ENCODE data around the gene TRIM2. TPM values are rescaled to one million over a fixed set of nuclear protein-coding genes. Genes with fewer than 3 reads are reported as not detected.

The TRIM2 gene
- total and polyA plus RNA-seq, 2 experiments from 2014 or later = 22.0 to 61.5 TPM

DNA sequence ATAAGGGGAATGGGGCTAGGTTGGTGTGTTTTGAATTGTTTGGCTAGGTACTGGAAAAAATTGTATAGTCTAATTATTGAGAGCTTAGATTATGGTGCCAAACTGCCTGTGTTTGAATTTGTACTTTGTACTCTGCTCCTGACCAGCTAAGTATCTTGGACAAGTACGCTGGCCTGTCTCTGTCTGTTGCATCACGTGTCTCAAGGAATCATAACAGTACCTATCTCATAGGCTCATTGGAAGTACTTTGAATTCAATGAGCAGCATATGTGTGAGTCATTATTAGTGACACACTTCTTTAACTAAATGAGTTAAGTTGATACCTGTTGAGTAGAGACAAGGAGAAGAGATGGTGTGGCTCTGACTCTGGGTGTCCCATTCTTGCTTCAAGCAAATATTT is 70.7 kb downstream of the TRIM2 start:
- Histone ChIP-seq H3K27ac (ENCODE audit: low read depth) (no peak overlapping the region), H2AFZ (no peak overlapping the region), H3K36me3 (ENCODE audit: insufficient read depth) (peaks cover 14% of the 10 kb centered on the region), H3K79me2 (replicated peaks; ENCODE audit: insufficient read depth) (peaks cover 26% of the 10 kb centered on the region), H3K4me1 (ENCODE audit: insufficient read depth) (peaks cover 39% of the 10 kb centered on the region), H3F3A (replicated peaks; ENCODE audit: low read depth) (no peaks in the 10 kb centered on the region; the same call in 1 of the 2 replicates), H3K4me2 (peak overlapping the region; percentile 62), H3K4me3 (no peak overlapping the region), H3K27me3 (ENCODE audit: insufficient read depth) (no peaks in the 10 kb centered on the region), H4K20me1 (replicated peaks; ENCODE audit: insufficient read depth) (0 out of 2 replicates have a peak, but pooled peaks cover 3% of the 10 kb centered on the region), H3K9me2 (ENCODE audit: insufficient read depth) (no peaks in the 10 kb centered on the region)
- peaks cover 2% of the 10 kb centered on the region for H3K27me3 Mint-ChIP-seq (ENCODE audit: insufficient read depth, low read depth, poor library complexity)
- H3K27ac Mint-ChIP-seq = no peak overlapping the region
- no peak overlapping the region for H3K4me3 Mint-ChIP-seq
- peaks cover 11% of the 10 kb centered on the region; the same call in 2 of the 3 replicates for H3K36me3 Mint-ChIP-seq (ENCODE audit: low read depth)
- no peaks in the 10 kb centered on the region for H3K9me3 Mint-ChIP-seq
- TF ChIP-seq STAT1 (IDR thresholded peaks at IDR 0.05; ENCODE audit: unreplicated experiment) (no peak), JUNB (IDR thresholded peaks at IDR 0.05; ENCODE audit: unreplicated experiment) (no peak), CREB1 (CRISPR knock-in tag; IDR thresholded peaks at IDR 0.05; ENCODE audit: low read depth) (no peak), NANOG (IDR thresholded peaks at IDR 0.05; ENCODE audit: borderline replicate concordance) (no peak), POLR2AphosphoS5 (IDR thresholded peaks at IDR 0.05; ENCODE audit: low read depth) (no peak), ZNF331 (CRISPR knock-in tag; IDR thresholded peaks at IDR 0.05; ENCODE audit: low read depth) (no peak), ZNF114 (CRISPR knock-in tag; IDR thresholded peaks at IDR 0.05) (no peak), EZH2 (IDR thresholded peaks at IDR 0.05; ENCODE audit: low read depth, unreplicated experiment) (no peak), EZH2phosphoT487 (IDR thresholded peaks at IDR 0.05; ENCODE audit: unreplicated experiment) (no peak)
- TF ChIP-seq, protein P1, sequence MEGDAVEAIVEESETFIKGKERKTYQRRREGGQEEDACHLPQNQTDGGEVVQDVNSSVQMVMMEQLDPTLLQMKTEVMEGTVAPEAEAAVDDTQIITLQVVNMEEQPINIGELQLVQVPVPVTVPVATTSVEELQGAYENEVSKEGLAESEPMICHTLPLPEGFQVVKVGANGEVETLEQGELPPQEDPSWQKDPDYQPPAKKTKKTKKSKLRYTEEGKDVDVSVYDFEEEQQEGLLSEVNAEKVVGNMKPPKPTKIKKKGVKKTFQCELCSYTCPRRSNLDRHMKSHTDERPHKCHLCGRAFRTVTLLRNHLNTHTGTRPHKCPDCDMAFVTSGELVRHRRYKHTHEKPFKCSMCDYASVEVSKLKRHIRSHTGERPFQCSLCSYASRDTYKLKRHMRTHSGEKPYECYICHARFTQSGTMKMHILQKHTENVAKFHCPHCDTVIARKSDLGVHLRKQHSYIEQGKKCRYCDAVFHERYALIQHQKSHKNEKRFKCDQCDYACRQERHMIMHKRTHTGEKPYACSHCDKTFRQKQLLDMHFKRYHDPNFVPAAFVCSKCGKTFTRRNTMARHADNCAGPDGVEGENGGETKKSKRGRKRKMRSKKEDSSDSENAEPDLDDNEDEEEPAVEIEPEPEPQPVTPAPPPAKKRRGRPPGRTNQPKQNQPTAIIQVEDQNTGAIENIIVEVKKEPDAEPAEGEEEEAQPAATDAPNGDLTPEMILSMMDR (conservative IDR thresholded peaks at IDR 0.05; ENCODE audit: low read depth in 2 of 2) = no peak
- TF ChIP-seq, protein P2, sequence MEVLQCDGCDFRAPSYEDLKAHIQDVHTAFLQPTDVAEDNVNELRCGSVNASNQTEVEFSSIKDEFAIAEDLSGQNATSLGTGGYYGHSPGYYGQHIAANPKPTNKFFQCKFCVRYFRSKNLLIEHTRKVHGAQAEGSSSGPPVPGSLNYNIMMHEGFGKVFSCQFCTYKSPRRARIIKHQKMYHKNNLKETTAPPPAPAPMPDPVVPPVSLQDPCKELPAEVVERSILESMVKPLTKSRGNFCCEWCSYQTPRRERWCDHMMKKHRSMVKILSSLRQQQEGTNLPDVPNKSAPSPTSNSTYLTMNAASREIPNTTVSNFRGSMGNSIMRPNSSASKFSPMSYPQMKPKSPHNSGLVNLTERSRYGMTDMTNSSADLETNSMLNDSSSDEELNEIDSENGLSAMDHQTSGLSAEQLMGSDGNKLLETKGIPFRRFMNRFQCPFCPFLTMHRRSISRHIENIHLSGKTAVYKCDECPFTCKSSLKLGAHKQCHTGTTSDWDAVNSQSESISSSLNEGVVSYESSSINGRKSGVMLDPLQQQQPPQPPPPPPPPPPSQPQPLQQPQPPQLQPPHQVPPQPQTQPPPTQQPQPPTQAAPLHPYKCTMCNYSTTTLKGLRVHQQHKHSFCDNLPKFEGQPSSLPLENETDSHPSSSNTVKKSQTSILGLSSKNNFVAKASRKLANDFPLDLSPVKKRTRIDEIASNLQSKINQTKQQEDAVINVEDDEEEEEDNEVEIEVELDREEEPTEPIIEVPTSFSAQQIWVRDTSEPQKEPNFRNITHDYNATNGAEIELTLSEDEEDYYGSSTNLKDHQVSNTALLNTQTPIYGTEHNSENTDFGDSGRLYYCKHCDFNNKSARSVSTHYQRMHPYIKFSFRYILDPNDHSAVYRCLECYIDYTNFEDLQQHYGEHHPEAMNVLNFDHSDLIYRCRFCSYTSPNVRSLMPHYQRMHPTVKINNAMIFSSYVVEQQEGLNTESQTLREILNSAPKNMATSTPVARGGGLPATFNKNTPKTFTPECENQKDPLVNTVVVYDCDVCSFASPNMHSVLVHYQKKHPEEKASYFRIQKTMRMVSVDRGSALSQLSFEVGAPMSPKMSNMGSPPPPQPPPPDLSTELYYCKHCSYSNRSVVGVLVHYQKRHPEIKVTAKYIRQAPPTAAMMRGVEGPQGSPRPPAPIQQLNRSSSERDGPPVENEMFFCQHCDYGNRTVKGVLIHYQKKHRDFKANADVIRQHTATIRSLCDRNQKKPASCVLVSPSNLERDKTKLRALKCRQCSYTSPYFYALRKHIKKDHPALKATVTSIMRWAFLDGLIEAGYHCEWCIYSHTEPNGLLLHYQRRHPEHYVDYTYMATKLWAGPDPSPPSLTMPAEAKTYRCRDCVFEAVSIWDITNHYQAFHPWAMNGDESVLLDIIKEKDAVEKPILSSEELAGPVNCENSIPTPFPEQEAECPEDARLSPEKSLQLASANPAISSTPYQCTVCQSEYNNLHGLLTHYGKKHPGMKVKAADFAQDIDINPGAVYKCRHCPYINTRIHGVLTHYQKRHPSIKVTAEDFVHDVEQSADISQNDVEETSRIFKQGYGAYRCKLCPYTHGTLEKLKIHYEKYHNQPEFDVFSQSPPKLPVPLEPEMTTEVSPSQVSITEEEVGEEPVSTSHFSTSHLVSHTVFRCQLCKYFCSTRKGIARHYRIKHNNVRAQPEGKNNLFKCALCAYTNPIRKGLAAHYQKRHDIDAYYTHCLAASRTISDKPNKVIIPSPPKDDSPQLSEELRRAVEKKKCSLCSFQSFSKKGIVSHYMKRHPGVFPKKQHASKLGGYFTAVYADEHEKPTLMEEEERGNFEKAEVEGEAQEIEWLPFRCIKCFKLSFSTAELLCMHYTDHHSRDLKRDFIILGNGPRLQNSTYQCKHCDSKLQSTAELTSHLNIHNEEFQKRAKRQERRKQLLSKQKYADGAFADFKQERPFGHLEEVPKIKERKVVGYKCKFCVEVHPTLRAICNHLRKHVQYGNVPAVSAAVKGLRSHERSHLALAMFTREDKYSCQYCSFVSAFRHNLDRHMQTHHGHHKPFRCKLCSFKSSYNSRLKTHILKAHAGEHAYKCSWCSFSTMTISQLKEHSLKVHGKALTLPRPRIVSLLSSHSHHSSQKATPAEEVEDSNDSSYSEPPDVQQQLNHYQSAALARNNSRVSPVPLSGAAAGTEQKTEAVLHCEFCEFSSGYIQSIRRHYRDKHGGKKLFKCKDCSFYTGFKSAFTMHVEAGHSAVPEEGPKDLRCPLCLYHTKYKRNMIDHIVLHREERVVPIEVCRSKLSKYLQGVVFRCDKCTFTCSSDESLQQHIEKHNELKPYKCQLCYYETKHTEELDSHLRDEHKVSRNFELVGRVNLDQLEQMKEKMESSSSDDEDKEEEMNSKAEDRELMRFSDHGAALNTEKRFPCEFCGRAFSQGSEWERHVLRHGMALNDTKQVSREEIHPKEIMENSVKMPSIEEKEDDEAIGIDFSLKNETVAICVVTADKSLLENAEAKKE (CRISPR knock-in tag; IDR thresholded peaks at IDR 0.05) = no peak
- TF ChIP-seq, protein P3, sequence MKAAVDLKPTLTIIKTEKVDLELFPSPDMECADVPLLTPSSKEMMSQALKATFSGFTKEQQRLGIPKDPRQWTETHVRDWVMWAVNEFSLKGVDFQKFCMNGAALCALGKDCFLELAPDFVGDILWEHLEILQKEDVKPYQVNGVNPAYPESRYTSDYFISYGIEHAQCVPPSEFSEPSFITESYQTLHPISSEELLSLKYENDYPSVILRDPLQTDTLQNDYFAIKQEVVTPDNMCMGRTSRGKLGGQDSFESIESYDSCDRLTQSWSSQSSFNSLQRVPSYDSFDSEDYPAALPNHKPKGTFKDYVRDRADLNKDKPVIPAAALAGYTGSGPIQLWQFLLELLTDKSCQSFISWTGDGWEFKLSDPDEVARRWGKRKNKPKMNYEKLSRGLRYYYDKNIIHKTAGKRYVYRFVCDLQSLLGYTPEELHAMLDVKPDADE (IDR thresholded peaks at IDR 0.05) = no peak
- TF ChIP-seq, protein P4, sequence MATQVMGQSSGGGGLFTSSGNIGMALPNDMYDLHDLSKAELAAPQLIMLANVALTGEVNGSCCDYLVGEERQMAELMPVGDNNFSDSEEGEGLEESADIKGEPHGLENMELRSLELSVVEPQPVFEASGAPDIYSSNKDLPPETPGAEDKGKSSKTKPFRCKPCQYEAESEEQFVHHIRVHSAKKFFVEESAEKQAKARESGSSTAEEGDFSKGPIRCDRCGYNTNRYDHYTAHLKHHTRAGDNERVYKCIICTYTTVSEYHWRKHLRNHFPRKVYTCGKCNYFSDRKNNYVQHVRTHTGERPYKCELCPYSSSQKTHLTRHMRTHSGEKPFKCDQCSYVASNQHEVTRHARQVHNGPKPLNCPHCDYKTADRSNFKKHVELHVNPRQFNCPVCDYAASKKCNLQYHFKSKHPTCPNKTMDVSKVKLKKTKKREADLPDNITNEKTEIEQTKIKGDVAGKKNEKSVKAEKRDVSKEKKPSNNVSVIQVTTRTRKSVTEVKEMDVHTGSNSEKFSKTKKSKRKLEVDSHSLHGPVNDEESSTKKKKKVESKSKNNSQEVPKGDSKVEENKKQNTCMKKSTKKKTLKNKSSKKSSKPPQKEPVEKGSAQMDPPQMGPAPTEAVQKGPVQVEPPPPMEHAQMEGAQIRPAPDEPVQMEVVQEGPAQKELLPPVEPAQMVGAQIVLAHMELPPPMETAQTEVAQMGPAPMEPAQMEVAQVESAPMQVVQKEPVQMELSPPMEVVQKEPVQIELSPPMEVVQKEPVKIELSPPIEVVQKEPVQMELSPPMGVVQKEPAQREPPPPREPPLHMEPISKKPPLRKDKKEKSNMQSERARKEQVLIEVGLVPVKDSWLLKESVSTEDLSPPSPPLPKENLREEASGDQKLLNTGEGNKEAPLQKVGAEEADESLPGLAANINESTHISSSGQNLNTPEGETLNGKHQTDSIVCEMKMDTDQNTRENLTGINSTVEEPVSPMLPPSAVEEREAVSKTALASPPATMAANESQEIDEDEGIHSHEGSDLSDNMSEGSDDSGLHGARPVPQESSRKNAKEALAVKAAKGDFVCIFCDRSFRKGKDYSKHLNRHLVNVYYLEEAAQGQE (IDR thresholded peaks at IDR 0.05; ENCODE audit: unreplicated experiment) = no peak
- ATAC-seq = no peak
- peaks cover 43% of the 10 kb centered on the region for H3K4me1 Mint-ChIP-seq
- DNase-seq (ENCODE audit: low spot score) = no peak
